HG03442 (cell line): ENCODE measurements around the gene PLCD1.
"Not testable (repeated sequence)": the region's sequence is repeated elsewhere in the genome, so short reads cannot be mapped to it uniquely, and the experiment has no call there.

ENCODE experiments used
- ATAC-seq: cut with Tn5 transposase; IDR thresholded peaks from one replicate; pipeline ENCODE4 v1.9.1; 2021; ENCODE audit warnings: mild to moderate bottlenecking, moderate library complexity; ENCODE audit not compliant: unreplicated experiment

PLCD1 gene

DNA sequence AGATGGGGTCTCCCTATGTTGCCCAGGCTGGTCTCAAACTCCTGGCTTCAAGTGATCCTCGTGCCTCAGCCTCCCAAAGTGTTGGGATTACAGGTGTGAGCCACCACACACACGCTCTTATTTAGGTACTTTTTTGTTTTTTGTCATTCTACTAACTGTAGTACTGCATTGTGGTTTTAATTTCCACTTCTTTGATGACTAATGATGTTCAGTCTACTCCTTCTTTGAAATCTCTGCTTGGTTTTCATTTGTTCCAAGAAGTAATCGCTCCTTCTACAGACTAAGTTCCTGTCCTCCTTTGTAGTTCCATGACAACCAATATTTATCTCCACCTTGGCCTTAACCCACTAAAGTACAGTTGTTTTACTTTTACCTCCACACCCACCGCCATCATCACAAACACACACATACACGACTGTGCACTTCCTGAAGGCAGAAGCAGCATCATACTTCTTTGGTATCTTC is 9.0 kb upstream of the PLCD1 start:
- no peak for ATAC-seq

DNA sequence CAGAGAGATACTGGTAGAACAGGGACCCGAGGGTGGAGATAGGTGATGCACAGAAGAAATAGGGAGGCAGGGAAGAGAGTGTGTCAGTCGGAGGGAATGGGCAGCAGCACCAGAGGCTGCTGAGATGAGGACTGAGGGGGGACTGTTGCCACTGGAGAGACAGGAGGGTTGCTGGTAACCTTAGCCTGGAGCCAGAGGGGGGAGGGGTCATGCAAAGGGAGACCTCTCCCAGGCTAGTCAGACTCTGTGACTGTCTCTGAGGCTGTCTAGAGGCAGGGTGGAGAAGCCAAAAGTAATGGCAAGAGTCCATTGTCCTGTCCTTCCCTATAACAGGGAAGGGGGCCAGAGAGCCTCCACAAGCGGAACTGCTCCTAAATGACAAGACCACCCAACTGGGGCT is 7.5 kb upstream of the PLCD1 start:
- ATAC-seq, result no peak

DNA sequence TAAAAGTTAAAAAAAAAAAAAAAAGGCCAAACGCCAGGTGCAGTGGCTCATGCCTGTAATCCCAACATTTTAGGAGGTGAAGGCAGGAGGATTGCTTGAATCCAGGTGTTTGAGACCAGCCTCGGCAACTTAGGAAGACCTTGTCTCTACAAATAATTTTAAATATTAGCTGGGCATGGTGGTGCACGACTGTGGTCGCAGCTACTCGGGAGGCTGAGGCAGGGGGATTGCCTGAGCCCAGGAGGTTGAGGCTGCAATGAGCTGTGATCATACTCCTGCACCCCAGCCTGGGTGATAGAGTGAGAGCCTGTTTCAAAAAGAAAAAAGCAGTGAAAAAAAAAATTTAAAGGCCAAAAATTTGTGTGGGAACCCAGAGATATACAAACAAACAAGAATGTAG is 6.8 kb upstream of the PLCD1 start:
- ATAC-seq, result no peak

DNA sequence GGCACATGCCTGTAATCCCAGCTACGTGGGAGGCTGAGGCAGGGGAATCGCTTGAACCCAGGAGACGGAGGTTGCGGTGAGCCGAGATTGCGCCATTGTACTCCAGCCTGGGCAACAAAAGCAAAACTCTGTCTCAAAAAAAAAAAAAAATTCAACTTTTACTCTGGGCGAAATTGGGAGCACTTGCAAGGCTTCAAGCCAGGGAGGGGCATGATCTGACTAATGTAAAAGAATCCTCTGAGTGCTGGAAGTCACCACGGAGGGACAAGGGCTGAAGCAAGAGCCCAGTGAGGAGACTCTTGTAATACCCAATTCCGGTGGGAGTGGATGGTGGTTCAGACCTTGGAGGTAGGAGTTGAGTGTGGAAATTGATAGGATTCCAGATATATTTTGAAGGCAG is 4.9 kb upstream of the PLCD1 start:
- not testable (repeated sequence) for ATAC-seq

- ATAC-seq, result not testable (repeated sequence)
These were observed 4.1 kb upstream of the PLCD1 start for GRCh38 chr3:38033586-38033985.

GRCh38 chr3:38032328-38032865 is 3.0 kb upstream of the PLCD1 start:
- no peak for ATAC-seq

- no peak for ATAC-seq
These were observed 1.9 kb upstream of the PLCD1 start for GRCh38 chr3:38031022-38031994.

- no peak for ATAC-seq
These were observed 932 bp upstream of the PLCD1 start for GRCh38 chr3:38030126-38031021.

DNA sequence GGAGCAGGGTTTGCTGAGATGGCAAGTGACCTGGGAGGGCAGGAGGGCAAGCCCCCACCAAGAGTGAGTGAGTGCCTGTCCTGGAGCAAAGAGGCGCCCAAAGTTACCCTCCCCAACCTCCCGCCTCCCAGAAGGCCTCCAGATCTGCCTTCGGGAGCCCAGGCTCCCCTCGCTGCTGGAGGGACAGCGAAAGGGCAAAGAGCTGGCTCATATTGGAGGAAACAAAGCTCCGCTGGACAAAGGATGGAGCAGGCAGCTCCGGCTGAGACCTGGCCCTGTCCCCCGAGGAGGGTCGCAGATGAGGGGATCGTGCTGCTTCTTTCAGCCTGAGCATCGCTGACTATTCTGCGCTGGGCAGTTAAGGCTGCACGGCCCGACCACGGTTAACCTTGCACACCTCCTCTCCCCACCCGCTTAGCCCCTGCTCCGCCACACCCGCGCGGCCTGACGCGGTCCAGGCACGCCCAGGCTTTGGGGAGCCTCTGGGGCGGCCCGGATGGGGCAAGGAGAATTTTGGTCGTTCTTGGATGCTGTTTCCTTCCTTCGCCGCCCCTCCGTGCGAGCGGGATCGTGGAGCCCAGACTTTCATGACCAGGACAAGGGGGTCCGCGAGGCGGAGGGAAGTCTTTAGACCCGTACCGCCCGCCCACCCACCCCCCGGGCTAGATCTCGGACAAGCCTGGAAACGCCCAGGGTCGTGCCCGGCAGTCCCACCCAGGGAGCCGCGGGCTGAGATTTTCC is 651 bp downstream of the PLCD1 start:
- no peak for ATAC-seq

- ATAC-seq, result no peak
These were observed 1.7 kb downstream of the PLCD1 start for GRCh38 chr3:38027466-38028465.

DNA sequence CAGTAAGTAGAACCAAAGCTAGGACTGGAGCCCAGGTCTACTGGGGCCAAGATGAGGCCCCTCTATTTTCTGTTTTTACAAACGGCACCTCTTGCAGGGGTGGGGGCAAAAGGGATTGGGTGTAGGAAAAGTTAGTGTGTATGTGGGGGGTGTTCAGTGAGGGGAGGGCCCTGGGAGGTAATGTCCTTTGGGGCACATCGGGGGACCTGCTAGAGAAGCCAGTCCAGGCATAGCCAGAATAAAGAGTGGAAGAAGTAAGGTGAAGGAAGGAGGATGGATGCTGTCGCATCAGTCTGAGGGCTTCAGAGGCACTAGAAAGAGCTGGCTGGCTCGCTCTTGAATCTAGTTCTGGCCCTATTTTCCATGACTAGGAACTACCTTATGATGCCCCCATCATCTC is 2.6 kb downstream of the PLCD1 start:
- ATAC-seq, result no peak

DNA sequence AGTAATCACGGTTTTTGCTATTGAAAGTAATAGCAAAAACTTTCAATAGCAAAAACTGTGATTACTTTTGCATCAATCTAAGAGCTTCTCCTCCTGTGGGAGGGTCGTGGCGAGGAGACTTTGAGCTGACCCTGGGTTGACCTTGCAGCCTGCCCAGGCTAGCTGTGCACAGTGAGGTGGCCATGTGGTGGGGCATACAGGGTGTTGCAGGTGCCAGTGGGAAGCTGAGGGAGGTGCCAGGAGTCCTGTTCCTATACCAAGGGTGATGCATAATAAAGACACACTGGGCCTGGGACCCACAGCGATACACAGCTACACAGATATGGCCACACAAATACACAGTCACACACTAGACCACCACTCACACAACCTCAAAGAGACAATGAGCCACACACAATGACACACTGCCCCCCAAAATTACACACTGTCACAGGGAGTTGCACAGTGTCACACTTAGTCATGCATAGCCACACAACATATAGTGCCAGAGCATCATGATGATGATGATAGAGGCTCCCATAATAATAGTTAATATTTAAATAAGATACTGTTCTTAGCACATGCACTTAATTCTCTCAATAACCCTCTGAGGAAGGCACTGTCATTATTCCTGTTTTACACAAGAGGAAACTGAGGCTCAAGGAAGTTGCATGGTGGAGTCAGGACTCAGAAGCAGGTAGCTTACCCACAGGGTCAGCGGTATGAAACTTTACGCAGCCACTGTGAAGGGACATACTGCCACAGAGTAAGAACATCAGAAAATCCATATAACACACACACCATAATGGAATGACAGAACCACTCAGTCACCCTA is 6.3 kb downstream of the PLCD1 start:
- ATAC-seq, result no peak

GRCh38 chr3:38022301-38022700 is 7.1 kb downstream of the PLCD1 start:
- no peak for ATAC-seq

GRCh38 chr3:38021196-38021595 is 8.2 kb downstream of the PLCD1 start:
- ATAC-seq, result no peak

- no peak for ATAC-seq
These were observed 9.1 kb downstream of the PLCD1 start for GRCh38 chr3:38020342-38020726.

GRCh38 chr3:38019658-38020341 is 9.6 kb downstream of the PLCD1 start:
- ATAC-seq, result no peak

GRCh38 chr3:38018296-38019266 is 10.9 kb downstream of the PLCD1 start:
- ATAC-seq, result no peak
